Stimulated activated CD8-positive, alpha-beta memory T cell treated with anti-CD3 and anti-CD28 coated beads, Interleukin-2, amount 100 ng/mL, for 1 hour (primary cell): ENCODE measurements around the gene ZNF618.

Experiments
- DNase-seq, 2 donors: peaks; one replicate each; pipeline ENCODE4 v3.0.0-alpha.2; 2020; ENCODE audit warnings: low read depth in 2 of 2

ZNF618 gene

GRCh38 chr9:113885183-113886025, 9.3 kb downstream of the ZNF618 start:
- no peak for DNase-seq

DNA sequence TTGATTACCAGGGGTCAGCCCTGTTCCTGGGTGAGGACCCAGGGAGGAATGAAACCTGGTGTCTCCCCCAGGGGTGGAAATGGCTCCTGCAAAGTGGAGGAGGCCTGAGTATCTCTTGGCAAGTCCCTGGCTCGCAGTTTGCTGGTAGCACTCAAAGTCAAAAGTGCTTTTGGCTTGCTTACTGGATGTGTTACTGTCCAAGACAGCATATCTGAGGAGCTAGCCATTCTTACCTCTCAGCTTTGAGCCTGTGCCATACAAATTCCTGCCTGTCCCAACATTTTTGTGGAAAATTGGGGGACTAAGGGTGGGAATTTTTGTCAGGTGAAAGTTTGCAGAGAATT, 9.9 kb downstream of the ZNF618 start:
- DNase-seq = no peak

DNA sequence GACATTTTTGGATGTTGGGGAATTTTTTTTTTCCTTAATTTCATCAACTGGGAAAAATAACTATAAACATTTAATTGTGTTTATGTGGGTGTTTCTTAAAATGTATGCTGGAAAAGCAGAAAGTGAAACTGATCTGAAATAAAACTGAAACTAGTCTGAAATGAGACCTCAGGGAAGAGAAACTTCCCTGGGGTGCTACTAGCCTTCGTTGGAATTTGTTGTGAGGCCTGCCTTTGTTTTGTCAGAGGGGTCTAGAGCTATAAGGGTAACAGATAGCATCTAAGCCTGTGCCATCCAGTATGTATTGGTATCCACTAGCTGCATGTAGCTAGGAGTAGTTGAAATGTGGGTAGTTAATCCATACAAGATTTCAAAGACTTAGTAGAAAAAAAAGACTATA, 10.4 kb downstream of the ZNF618 start:
- DNase-seq = no peak

DNA sequence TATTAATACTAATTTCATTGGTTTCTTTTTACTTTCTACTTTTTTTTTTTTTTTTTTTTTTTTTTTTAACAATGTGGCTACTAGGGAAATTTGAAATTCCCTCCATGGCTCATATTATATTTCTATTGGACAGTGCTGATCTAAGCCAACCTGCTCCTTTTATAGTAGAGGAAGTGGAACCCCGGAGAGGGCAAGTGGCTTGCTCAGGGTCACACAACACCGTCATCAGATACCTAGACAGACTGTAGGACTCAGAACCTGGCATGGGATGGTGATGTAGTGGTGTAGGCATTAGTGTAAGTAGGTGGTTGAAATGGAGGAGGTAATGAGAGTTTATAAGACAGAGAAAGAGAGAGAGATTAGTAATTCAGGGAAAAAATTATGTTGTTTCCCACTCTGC, 10.8 kb downstream of the ZNF618 start:
- DNase-seq = no peak

GRCh38 chr9:113887436-113887835, 11.3 kb downstream of the ZNF618 start:
- DNase-seq = no peak

GRCh38 chr9:113888336-113888735, 12.2 kb downstream of the ZNF618 start:
- no peak for DNase-seq

DNA sequence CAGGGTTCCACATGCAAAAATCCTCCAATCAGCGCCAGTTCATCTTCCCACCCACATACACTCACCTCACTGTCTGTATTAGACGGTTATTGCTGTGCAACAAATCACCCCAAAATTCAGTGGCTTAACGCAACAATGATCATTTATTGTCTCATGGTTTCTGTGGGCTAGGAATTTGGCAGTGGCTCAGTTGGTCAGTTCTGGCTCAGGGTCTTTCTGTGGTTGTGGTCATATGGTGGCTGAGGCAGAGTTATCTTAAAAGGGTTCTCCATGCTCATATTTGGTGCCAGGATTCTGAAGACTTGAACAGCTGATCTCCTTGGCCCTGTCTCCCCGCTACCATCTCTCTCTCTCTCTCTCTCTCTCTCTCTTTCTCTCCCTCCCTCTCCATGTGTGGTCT, 12.9 kb downstream of the ZNF618 start:
- no peak for DNase-seq

GRCh38 chr9:113890704-113891103, 14.6 kb downstream of the ZNF618 start:
- no peak for DNase-seq

DNA sequence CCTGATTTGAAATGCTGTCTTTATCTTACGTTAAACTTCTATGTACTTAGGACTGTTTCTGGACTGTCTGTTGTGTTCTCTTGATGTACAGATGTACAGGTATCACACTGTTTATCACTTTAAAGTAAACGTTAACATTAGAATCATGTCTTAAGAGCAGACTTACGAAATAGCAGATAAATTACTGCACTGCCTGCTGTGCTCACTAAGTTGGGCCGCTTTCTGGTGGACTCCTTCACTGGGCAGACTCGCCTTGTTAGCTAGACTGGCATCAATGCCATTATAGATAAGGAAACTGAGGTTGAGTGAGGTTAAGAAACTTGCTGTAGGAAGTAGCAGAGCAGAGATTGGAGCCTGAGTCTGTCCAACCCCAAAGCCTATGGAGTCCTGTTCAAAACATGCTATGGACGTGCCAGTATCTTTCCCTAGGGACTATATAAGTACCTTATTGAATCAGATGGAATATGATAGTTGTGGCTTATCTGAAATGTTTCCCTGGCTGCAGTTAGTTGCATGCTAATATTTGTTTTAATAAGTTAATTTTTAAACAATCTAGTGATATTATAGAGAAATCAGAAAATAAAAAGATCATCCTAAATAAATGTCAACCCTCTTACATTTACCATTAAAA, 16.9 kb downstream of the ZNF618 start:
- DNase-seq = no peak

DNA sequence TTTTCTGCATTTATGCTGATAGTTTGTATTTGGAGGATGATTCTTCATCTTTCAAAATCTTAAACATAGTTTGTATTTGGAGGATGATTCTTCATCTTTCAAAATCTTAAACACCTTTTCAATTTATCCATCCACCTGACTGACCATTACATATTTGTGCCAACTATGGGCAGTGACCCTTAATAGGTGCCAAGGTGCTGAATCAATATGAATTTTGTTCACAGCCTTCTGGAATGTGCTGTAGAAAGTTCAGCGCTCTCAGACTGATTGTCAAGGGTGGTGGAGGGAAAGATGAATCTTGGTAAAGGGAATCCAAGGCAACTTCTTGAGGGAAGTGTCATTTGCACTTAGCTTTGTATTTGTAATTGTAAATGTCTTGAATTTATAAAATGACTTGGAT, 18.1 kb downstream of the ZNF618 start:
- no peak for DNase-seq

GRCh38 chr9:113895526-113895925, 19.4 kb downstream of the ZNF618 start:
- no peak for DNase-seq

- no peak for DNase-seq
Observed at GRCh38 chr9:113896713-113897112, 20.6 kb downstream of the ZNF618 start.

DNA sequence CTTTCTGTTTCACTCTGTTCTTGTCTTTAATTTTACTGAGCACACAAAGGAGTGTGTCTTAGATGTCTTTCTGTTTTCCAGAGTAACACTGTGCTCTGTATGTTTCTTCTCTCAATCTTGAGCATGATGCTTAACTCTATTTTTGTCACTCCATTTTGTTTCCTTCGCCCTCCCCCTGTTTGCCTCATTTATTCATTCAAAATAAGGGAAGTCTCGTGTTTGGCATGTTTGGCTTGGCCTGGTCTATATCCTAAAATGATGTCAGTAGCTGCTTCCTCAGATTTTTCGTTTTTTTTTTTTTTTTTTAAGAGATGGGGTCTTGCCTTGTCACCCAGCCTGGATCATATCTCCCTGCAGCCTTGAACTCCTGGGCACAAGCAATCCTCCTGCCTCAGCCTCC, 22.0 kb downstream of the ZNF618 start:
- no peak for DNase-seq

- no peak for DNase-seq
Observed at GRCh38 chr9:113898596-113898995, 22.5 kb downstream of the ZNF618 start.

GRCh38 chr9:113899205-113899604, 23.1 kb downstream of the ZNF618 start:
- no peak for DNase-seq

DNA sequence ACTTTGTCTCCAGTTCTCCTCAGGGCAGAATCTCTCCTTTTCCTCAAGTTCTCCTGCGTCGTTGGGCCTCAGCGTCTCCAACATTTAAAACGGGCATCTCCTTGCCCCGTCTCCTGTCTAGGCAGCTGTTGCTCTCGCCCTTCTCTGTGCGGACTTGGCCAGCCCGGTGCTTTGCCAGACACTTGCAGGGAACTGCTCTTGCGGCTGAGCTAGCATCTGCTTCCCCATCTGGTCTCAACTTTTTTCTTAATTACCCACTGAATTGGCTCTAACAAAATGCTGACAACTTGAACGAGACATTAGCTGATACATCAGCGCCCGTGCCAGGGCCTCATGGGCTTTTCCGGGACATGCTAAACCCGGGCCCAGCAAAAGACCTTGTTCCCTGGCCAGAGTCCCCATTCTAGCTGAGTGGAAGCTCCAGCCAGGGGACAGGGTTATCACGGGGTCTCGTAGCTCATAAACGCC, 25.1 kb downstream of the ZNF618 start:
- no peak for DNase-seq

GRCh38 chr9:113903514-113904077, 27.5 kb downstream of the ZNF618 start:
- no peak for DNase-seq

DNA sequence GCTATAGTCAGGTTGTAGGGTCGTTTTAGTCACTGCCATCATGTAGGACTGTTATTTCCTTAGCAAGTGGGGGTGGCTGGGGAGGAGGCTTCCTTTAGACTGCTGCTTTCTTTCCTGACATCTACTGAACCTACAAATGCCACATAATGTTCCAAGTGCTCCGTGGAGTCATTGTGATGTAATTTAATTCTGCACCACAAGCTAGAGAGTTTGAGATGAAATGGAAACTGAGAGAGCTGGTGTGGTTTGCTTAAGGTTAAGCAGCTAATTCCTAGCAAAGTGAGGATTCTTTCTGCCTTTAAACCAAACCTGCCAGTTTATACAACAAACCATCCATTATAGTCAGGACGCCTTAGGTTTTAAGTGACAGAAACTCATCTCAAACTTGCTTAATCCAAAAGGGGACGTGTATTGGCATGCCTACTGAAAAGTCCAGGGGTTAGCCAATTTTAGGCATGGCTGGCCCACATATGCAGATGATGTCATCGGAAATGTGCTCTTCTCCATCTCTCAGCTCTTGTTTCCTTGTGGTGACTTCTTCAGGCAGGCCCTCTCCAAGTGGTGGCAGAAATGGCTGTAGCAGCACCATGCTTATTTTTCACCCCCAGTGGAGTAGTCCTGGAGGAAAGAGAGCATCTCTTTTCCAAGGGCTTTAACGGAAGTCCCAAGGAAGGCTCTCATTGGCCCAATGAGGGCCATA, 30.5 kb downstream of the ZNF618 start:
- no peak for DNase-seq

GRCh38 chr9:113907282-113907681, 31.2 kb downstream of the ZNF618 start:
- no peak for DNase-seq

DNA sequence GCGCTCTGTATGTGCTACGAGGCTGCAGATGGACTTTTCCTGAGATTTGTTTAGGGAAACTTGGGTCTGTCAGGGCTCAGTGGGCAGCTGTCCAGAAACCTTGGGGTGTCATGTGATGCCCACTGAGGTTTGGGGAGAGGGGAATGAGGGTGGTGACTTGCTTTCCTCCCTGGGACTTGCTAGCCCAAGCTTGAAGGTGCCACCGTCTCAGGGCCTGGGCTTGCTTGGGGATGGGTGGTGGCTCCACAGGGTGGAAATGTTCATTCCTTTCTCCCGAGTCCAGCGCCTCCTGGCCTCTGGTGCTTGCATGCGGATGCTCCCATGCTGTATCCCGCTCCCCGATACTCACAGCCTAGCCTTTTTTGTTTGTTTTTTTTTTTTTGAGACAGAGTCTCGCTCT, 33.3 kb downstream of the ZNF618 start:
- no peak for DNase-seq

DNA sequence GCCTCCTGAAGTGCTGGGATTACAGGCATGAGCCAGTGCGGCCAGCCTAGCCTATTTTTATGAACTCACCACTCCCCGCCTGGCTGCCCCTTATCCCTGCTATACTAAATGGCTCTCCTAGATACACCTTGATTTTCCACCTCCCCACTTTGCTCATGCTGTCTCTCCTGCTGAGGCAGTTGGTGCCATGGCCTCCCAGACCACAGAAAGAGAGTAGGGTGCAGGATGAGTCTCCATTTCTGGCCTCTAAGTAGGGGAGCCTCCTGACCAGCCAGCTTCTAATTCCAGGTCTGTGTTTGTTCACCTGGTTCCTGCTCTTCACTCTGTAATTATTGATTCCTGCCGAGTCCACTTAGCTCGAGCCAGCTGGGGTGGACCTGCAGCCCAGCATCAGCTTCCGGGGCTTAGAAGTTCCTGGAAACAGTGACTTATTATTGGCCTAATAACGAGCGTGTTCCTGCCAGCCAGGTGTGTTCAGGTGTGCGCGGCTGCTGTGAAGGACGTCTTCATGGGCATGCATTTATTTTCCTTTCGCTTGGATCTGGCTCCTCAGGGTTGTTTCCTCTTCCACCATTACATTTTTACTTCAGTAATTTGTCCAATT, 34.0 kb downstream of the ZNF618 start:
- DNase-seq = no peak
